IMR-90 (cell line): Measurements from ENCODE around the gene MYBPC3. TPM values are rescaled to one million over a fixed set of nuclear protein-coding genes. Genes with fewer than 3 reads are reported as not detected.

Experiments used
- ATAC-seq: fragments of 200-7000 bp; cut with Tn5 transposase; 2 replicates; pipeline ENCODE4 v1.9.1; 2020; ENCODE audit warnings: low read depth, mild to moderate bottlenecking, moderate library complexity
- BruUV-seq: library from RNA; stranded (reverse); fragments of 400-500 nt; replicated peaks from 2 replicates; lab custom pipeline; 2021; lab: Mats Ljungman, UMichigan
- CTCF ChIA-PET: fragments of 300-600 bp; formaldehyde crosslinking; extraction: SDS; loops from one replicate; lab custom pipeline; 2021; ENCODE audit warnings: antibody characterized with exemption; lab: Yijun Ruan, JAX
- POLR2A ChIA-PET: fragments of 300-600 bp; sonication (Branson Sonifier 250); formaldehyde crosslinking; loops from one replicate; lab custom pipeline; 2022; ENCODE audit warnings: antibody characterized with exemption; ENCODE audit not compliant: unreplicated experiment; lab: Charles Lee
- DNase-seq: peaks from one replicate; pipeline ENCODE4 v3.0.0; 2013
- H2AFZ ChIP-seq: replicated peaks from 2 replicates; pipeline ENCODE3; 2013; ENCODE audit warnings: low read length, mild to moderate bottlenecking; ENCODE audit not compliant: poor library complexity
- H2AK5ac ChIP-seq: 2 replicates; pipeline ENCODE4 v1.6.1; 2013; ENCODE audit warnings: low read depth, low read length, inconsistent platforms
- H2AK9ac ChIP-seq: replicated peaks from 2 replicates; pipeline ENCODE3; 2013; ENCODE audit warnings: mild to moderate bottlenecking, low read depth, low read length, moderate library complexity; ENCODE audit not compliant: poor library complexity
- H2BK120ac ChIP-seq: 2 replicates; pipeline ENCODE4 v1.6.1; 2013; ENCODE audit warnings: low read depth, low read length, inconsistent platforms
- H2BK15ac ChIP-seq: 3 replicates; pipeline ENCODE4 v1.6.1; 2013; ENCODE audit warnings: low read depth, low read length, inconsistent platforms
- H2BK20ac ChIP-seq: 2 replicates; pipeline ENCODE4 v1.6.1; 2013; ENCODE audit warnings: low read depth, mild to moderate bottlenecking, inconsistent platforms, low read length, moderate library complexity
- H2BK5ac ChIP-seq: 2 replicates; pipeline ENCODE4 v1.6.1; 2013; ENCODE audit warnings: mild to moderate bottlenecking, low read depth, low read length, inconsistent platforms; ENCODE audit not compliant: poor library complexity, severe bottlenecking
- H3K14ac ChIP-seq: replicated peaks from 2 replicates; pipeline ENCODE4 v1.6.1; 2013; ENCODE audit warnings: low read depth, low read length, inconsistent platforms
- H3K18ac ChIP-seq: 2 replicates; pipeline ENCODE4 v1.6.1; 2013; ENCODE audit warnings: low read depth, low read length, control low read depth
- H3K23ac ChIP-seq: 2 replicates; pipeline ENCODE4 v1.6.1; 2013; ENCODE audit warnings: low read depth, low read length, inconsistent platforms
- H3K27ac ChIP-seq: 2 replicates; pipeline ENCODE4 v1.5.1; 2013; ENCODE audit warnings: mild to moderate bottlenecking, control low read depth, low read length; ENCODE audit not compliant: insufficient read depth
- H3K27me3 ChIP-seq: 2 replicates; pipeline ENCODE4 v1.6.1; 2013; ENCODE audit warnings: low read length; ENCODE audit not compliant: control insufficient read depth, insufficient read depth
- H3K36me3 ChIP-seq: 2 replicates; pipeline ENCODE4 v1.6.1; 2013; ENCODE audit warnings: low read length, mixed read lengths; ENCODE audit not compliant: control insufficient read depth, insufficient read depth
- H3K4ac ChIP-seq: 2 replicates; pipeline ENCODE4 v1.6.1; 2013; ENCODE audit warnings: low read depth, low read length, inconsistent platforms
- H3K4me1 ChIP-seq: 2 replicates; pipeline ENCODE4 v1.6.1; 2013; ENCODE audit warnings: low read length, mixed read lengths; ENCODE audit not compliant: control insufficient read depth, insufficient read depth
- H3K4me2 ChIP-seq: 2 replicates; pipeline ENCODE4 v1.6.1; 2013; ENCODE audit warnings: low read depth, mild to moderate bottlenecking, control low read depth, low read length, moderate library complexity
- H3K4me3 ChIP-seq: 2 replicates; pipeline ENCODE4 v1.5.1; 2013; ENCODE audit warnings: low read depth, mild to moderate bottlenecking, control low read depth, low read length, moderate library complexity; ENCODE audit not compliant: insufficient read depth
- H3K56ac ChIP-seq: 2 replicates; pipeline ENCODE4 v1.6.1; 2013; ENCODE audit warnings: low read length, inconsistent platforms; ENCODE audit not compliant: insufficient read depth; ENCODE audit errors: extremely low read depth
- H3K79me1 ChIP-seq, 2 experiments: 2 replicates each; pipeline ENCODE4 v1.6.1; 2013; ENCODE audit warnings: low read length in 2 of 2, inconsistent platforms in 1 of 2, low read depth in 1 of 2
- H3K9ac ChIP-seq: 2 replicates; pipeline ENCODE4 v1.6.1; 2013; ENCODE audit warnings: low read depth, low read length, control low read depth
- H3K9me1 ChIP-seq: 2 replicates; pipeline ENCODE4 v1.6.1; 2013; ENCODE audit warnings: low read length, inconsistent platforms; ENCODE audit not compliant: insufficient read depth
- H3K9me3 ChIP-seq: 2 replicates; pipeline ENCODE4 v1.6.1; 2013; ENCODE audit warnings: low read length; ENCODE audit not compliant: control insufficient read depth, insufficient read depth
- H4K20me1 ChIP-seq: 2 replicates; pipeline ENCODE4 v1.6.1; 2013; ENCODE audit warnings: low read length, inconsistent platforms; ENCODE audit not compliant: insufficient read depth
- H4K5ac ChIP-seq: 2 replicates; pipeline ENCODE4 v1.6.1; 2013; ENCODE audit warnings: mild to moderate bottlenecking, low read depth, low read length, control low read depth
- H4K8ac ChIP-seq, 2 experiments: 2 replicates each; pipeline ENCODE4 v1.6.1; 2013; ENCODE audit warnings: low read depth in 2 of 2, low read length in 2 of 2, control low read depth in 1 of 2, inconsistent platforms in 1 of 2
- H4K91ac ChIP-seq: 2 replicates; pipeline ENCODE4 v1.6.1; 2013; ENCODE audit warnings: low read depth, low read length, inconsistent platforms; ENCODE audit not compliant: insufficient read depth
- CHD1 ChIP-seq: IDR thresholded peaks from 2 replicates; pipeline ENCODE4 v1.6.1; 2012; ENCODE audit warnings: low read depth, low read length, improper control_type of control experiment
- CTCF ChIP-seq: conservative IDR thresholded peaks from 2 replicates; pipeline ENCODE4 v1.5.1; 2012; ENCODE audit warnings: mild to moderate bottlenecking, low read depth, low read length, improper control_type of control experiment
- FOS ChIP-seq: fragments of 150-350 bp; IDR thresholded peaks from 2 replicates; pipeline ENCODE4 v1.6.1; 2016; ENCODE audit warnings: low read depth, low read length
- MAFK ChIP-seq: IDR thresholded peaks from 2 replicates; pipeline ENCODE4 v1.6.1; 2012; ENCODE audit warnings: low read depth, low read length, improper control_type of control experiment
- NFE2L2 ChIP-seq: fragments of 150-350 bp; IDR thresholded peaks from 2 replicates; pipeline ENCODE4 v1.6.1; 2016; ENCODE audit warnings: low read depth, mild to moderate bottlenecking, low read length
- POLR2A ChIP-seq: IDR thresholded peaks from 2 replicates; pipeline ENCODE4 v1.6.1; 2012; ENCODE audit warnings: mild to moderate bottlenecking, low read depth, low read length
- RAD21 ChIP-seq: IDR thresholded peaks from 2 replicates; pipeline ENCODE4 v1.6.1; 2012; ENCODE audit warnings: low read length, improper control_type of control experiment
- SMC3 ChIP-seq: fragments of 150-350 bp; IDR thresholded peaks from 2 replicates; pipeline ENCODE4 v1.6.1; 2016; ENCODE audit warnings: low read depth, mild to moderate bottlenecking, antibody characterized with exemption, low read length, moderate library complexity
- WGBS, 2 experiments: methylation state at CpG; one replicate each; pipeline versions ENCODE4 v1.1.5 to v1.1.7; 2013; ENCODE audit warnings: missing lambda C conversion rate in 2 of 2; ENCODE audit not compliant: insufficient read length in 1 of 2; ENCODE audit errors: extremely low coverage in 2 of 2; 5-methylcytosine and 5-hydroxymethylcytosine counted together
- dilution Hi-C: fragments of 300-500 bp; cut with HindIII; formaldehyde crosslinking; loops from one replicate; pipeline ENCODE4 v1.14.3; 2018; ENCODE audit warnings: low sequenced_read_pairs; ENCODE audit not compliant: unreplicated experiment
- in situ Hi-C: fragments of 300-500 bp; cut with MboI; formaldehyde crosslinking; loops from 3 replicates; pipeline ENCODE4 v1.14.3; 2019; ENCODE audit warnings: low sequenced_read_pairs, inconsistent platforms, mixed read lengths
- intact Hi-C: fragments of 100-400 bp; cut with micrococcal nuclease; formaldehyde crosslinking; loops from 2 replicates; pipeline ENCODE4 v1.10.0; 2022
- polyA plus RNA-seq, 3 experiments: library from polyadenylated mRNA; depleted of rRNA; stranded (reverse); fragments of >200 nt; gene quantifications; 2 replicates each; pipeline ENCODE4 v1.2.3, GENCODE V29; 2012; ENCODE audit warnings: low replicate concordance in 1 of 3
- total RNA-seq: library from RNA; depleted of rRNA; stranded (reverse); fragments of >200 nt; gene quantifications from 2 replicates; pipeline ENCODE4 v1.2.3, GENCODE V29; 2012

Gene MYBPC3
- total and polyA plus RNA-seq, 2 of the 4 experiments (the other 2 are of a cell fraction): not detected

GRCh38 chr11:47345890-47346563 lies 6.5 kb downstream of the MYBPC3 start:
- Histone ChIP-seq H2AFZ (no peak overlapping the region), H3K9ac (no peak overlapping the region), H3K56ac (no peak overlapping the region), H3K4me1 (no peaks in the 10 kb centered on the region), H4K5ac (no peak overlapping the region), H3K18ac (no peak overlapping the region), H3K14ac (no peak overlapping the region), H4K91ac (no peak overlapping the region), H3K36me3 (no peaks in the 10 kb centered on the region), H3K4ac (no peak overlapping the region), H4K20me1 (no peaks in the 10 kb centered on the region; the same call in 1 of the 2 replicates), H3K4me3 (no peak overlapping the region), H2BK20ac (no peak overlapping the region), H2BK5ac (no peak overlapping the region), H3K9me3 (no peaks in the 10 kb centered on the region), H2AK9ac (no peak overlapping the region), H3K23ac (no peak overlapping the region), H2BK15ac (no peak overlapping the region), H3K9me1 (no peaks in the 10 kb centered on the region), H4K8ac (no peak overlapping the region), H3K27ac (no peak overlapping the region), H2AK5ac (no peak overlapping the region), H3K79me1 (no peaks in the 10 kb centered on the region), H3K27me3 (peaks cover 29% of the 10 kb centered on the region), H3K4me2 (no peak overlapping the region), H2BK120ac (no peak overlapping the region)
- BruUV-seq: no TSS peak
- WGBS, 2 experiments: 84% methylated on average over 9 of the region's 18 CpGs; no CpG with 5 or more reads in 1 of the 2 experiments
- DNase-seq (no peak), ATAC-seq (no peak)
- in situ Hi-C loops: loop anchor here (5.0 kb wide), 1 partner anchor 164 kb away; no protein-coding TSS in a partner anchor
- TF ChIP-seq CHD1 (no peak), CTCF (no peak), RAD21 (no peak), NFE2L2 (no peak), FOS (no peak), SMC3 (no peak), POLR2A (no peak), MAFK (no peak)
- ChIA-PET POLR2A (no interaction called here), CTCF (no interaction called here)
- dilution Hi-C loops: no loop called here
- intact Hi-C loops: no loop called here
